H1 (cell line): Measurements from ENCODE around the gene GRIK1. TPM values are rescaled to one million over a fixed set of nuclear protein-coding genes. Genes with fewer than 3 reads are reported as not detected.

Experiments
- CTCF ChIA-PET: fragments of 300-600 bp; sonication (Branson Sonifier 250); formaldehyde crosslinking; loops from one replicate; lab custom pipeline; 2021; ENCODE audit not compliant: partially characterized antibody; lab: Charles Lee
- POLR2A ChIA-PET: fragments of 300-600 bp; sonication (Branson Sonifier 250); formaldehyde crosslinking; loops from one replicate; lab custom pipeline; 2021; ENCODE audit warnings: inconsistent platforms; ENCODE audit not compliant: partially characterized antibody; lab: Charles Lee
- DNase-seq, 2 experiments: peaks; one replicate each; pipeline versions ENCODE4 v3.0.0 to v3.0.0-alpha.2; 2010 to 2022; ENCODE audit warnings: low spot score in 2 of 2, low read depth in 1 of 2, mixed read lengths in 1 of 2
- FAIRE-seq: peaks from 2 replicates; lab custom pipeline; 2011; peaks lifted over from hg19 to GRCh38; lab: Jason Lieb, UNC
- H2AFZ ChIP-seq: 2 replicates; pipeline ENCODE4 v1.8.1; 2012; ENCODE audit warnings: low read length, inconsistent platforms
- H2AK5ac ChIP-seq: 2 replicates; pipeline ENCODE4 v1.6.1; 2013; ENCODE audit warnings: low read depth, low read length
- H2BK120ac ChIP-seq: replicated peaks from 2 replicates; pipeline ENCODE3; 2013; ENCODE audit warnings: low read depth, low read length, inconsistent platforms
- H2BK12ac ChIP-seq: 2 replicates; pipeline ENCODE4 v1.6.1; 2013; ENCODE audit warnings: low read depth, low read length
- H2BK15ac ChIP-seq: 2 replicates; pipeline ENCODE4 v1.6.1; 2013; ENCODE audit warnings: low read length
- H2BK20ac ChIP-seq: 2 replicates; pipeline ENCODE4 v1.6.1; 2013; ENCODE audit warnings: low read length
- H2BK5ac ChIP-seq: 2 replicates; pipeline ENCODE4 v1.6.1; 2013; ENCODE audit warnings: low read depth, low read length
- H3K14ac ChIP-seq: 2 replicates; pipeline ENCODE4 v1.6.1; 2013; ENCODE audit warnings: inconsistent platforms; ENCODE audit not compliant: insufficient read length
- H3K18ac ChIP-seq: 2 replicates; pipeline ENCODE4 v1.6.1; 2013; ENCODE audit warnings: low read length; ENCODE audit errors: extremely low read depth
- H3K23ac ChIP-seq: 2 replicates; pipeline ENCODE4 v1.6.1; 2013; ENCODE audit warnings: inconsistent platforms; ENCODE audit not compliant: insufficient read length
- H3K23me2 ChIP-seq: 2 replicates; pipeline ENCODE4 v1.6.1; 2013; ENCODE audit warnings: low read depth, low read length
- H3K27ac ChIP-seq: 2 replicates; pipeline ENCODE4 v1.6.1; 2011; ENCODE audit warnings: low read depth, low read length, inconsistent platforms
- H3K27me3 ChIP-seq, 4 experiments: replicated peaks in 1 of 4; 1 replicate in 1 of 4; 2 replicates in 3 of 4; pipeline versions ENCODE4 v1.6.1 to v1.8.1; 2011 to 2013; ENCODE audit warnings: low read length in 3 of 4, mild to moderate bottlenecking in 3 of 4, inconsistent platforms in 2 of 4, mixed read lengths in 2 of 4, moderate library complexity in 1 of 4; ENCODE audit not compliant: control insufficient read depth in 3 of 4, insufficient read depth in 3 of 4; ENCODE audit errors: extremely low read depth in 1 of 4
- H3K36me3 ChIP-seq, 4 experiments: 2 replicates each; pipeline versions ENCODE4 v1.6.1 to v1.8.1; 2011 to 2013; ENCODE audit warnings: mild to moderate bottlenecking in 4 of 4, low read length in 3 of 4, moderate library complexity in 2 of 4, control low read depth in 1 of 4, inconsistent platforms in 1 of 4; ENCODE audit not compliant: insufficient read depth in 4 of 4, control insufficient read depth in 2 of 4
- H3K4ac ChIP-seq: replicated peaks from 2 replicates; pipeline ENCODE3; 2013; ENCODE audit warnings: low read length, low read depth, mixed read lengths, inconsistent platforms; ENCODE audit not compliant: insufficient read length
- H3K4me1 ChIP-seq, 4 experiments: replicated peaks in 1 of 4; 1 replicate in 1 of 4; 2 replicates in 3 of 4; pipeline versions ENCODE4 v1.6.1 to v1.8.1; 2011 to 2013; ENCODE audit warnings: low read length in 3 of 4, inconsistent platforms in 2 of 4, mixed read lengths in 1 of 4; ENCODE audit not compliant: insufficient read depth in 4 of 4, control insufficient read depth in 3 of 4
- H3K4me2 ChIP-seq, 2 experiments: 2 replicates each; pipeline versions ENCODE4 v1.6.1 to v1.8.1; 2011 to 2013; ENCODE audit warnings: low read depth in 2 of 2, low read length in 2 of 2, control low read depth in 1 of 2, inconsistent platforms in 1 of 2, mild to moderate bottlenecking in 1 of 2; ENCODE audit not compliant: insufficient read depth in 1 of 2
- H3K4me3 ChIP-seq, 4 experiments: fragments of 200-600, 300-600 bp in 1 of 4; sonication (generic), shearing (Covaris generic), sonication (Bioruptor Twin) in 1 of 4; 2 replicates each; pipeline versions ENCODE4 v1.5.1 to v1.8.1; 2011 to 2016; ENCODE audit warnings: low read length in 4 of 4, low read depth in 3 of 4, control low read depth in 2 of 4, inconsistent platforms in 2 of 4, mild to moderate bottlenecking in 2 of 4, mixed read lengths in 1 of 4, moderate library complexity in 1 of 4; ENCODE audit not compliant: insufficient read depth in 2 of 4; ENCODE audit errors: extremely low read depth in 1 of 4
- H3K56ac ChIP-seq: replicated peaks from 2 replicates; pipeline ENCODE3; 2013; ENCODE audit warnings: low read depth, mild to moderate bottlenecking, mixed read lengths, low read length, inconsistent platforms; ENCODE audit not compliant: insufficient read length
- H3K79me1 ChIP-seq: 2 replicates; pipeline ENCODE4 v1.6.1; 2013; ENCODE audit warnings: low read depth, low read length, control low read depth
- H3K79me2 ChIP-seq, 2 experiments: 2 replicates each; pipeline versions ENCODE4 v1.6.1 to v1.8.1; 2012 to 2013; ENCODE audit warnings: low read length in 2 of 2, mild to moderate bottlenecking in 2 of 2, inconsistent platforms in 1 of 2; ENCODE audit not compliant: insufficient read depth in 2 of 2, control insufficient read depth in 1 of 2
- H3K9ac ChIP-seq, 4 experiments: replicated peaks in 1 of 4; 1 replicate in 1 of 4; 2 replicates in 3 of 4; pipeline versions ENCODE4 v1.6.1 to v1.8.1; 2011 to 2013; ENCODE audit warnings: low read depth in 3 of 4, low read length in 3 of 4, control low read depth in 2 of 4, mild to moderate bottlenecking in 2 of 4, moderate library complexity in 2 of 4, inconsistent platforms in 1 of 4; ENCODE audit errors: extremely low read depth in 1 of 4
- H3K9me3 ChIP-seq, 2 experiments: 2 replicates each; pipeline versions ENCODE4 v1.6.1 to v1.8.1; 2012 to 2013; ENCODE audit warnings: mild to moderate bottlenecking in 2 of 2, moderate library complexity in 2 of 2, control low read depth in 1 of 2, inconsistent platforms in 1 of 2, low read depth in 1 of 2, low read length in 1 of 2, mixed read lengths in 1 of 2; ENCODE audit not compliant: insufficient read depth in 2 of 2
- H4K20me1 ChIP-seq, 2 experiments: replicated peaks in 1 of 2; 2 replicates each; pipeline versions ENCODE3 to v1.8.1; 2011 to 2013; ENCODE audit warnings: inconsistent platforms in 2 of 2, low read length in 2 of 2, mild to moderate bottlenecking in 1 of 2; ENCODE audit not compliant: insufficient read depth in 2 of 2, control insufficient read depth in 1 of 2
- H4K5ac ChIP-seq: 2 replicates; pipeline ENCODE4 v1.6.1; 2013; ENCODE audit warnings: low read length, low read depth, mixed read lengths, inconsistent platforms; ENCODE audit not compliant: insufficient read length
- H4K8ac ChIP-seq: 2 replicates; pipeline ENCODE4 v1.8.0; 2013; ENCODE audit warnings: mild to moderate bottlenecking, moderate library complexity, low read length, inconsistent platforms; ENCODE audit not compliant: insufficient read depth; ENCODE audit errors: extremely low read depth
- H4K91ac ChIP-seq: replicated peaks from 2 replicates; pipeline ENCODE3; 2013; ENCODE audit warnings: low read length, mixed read lengths, inconsistent platforms; ENCODE audit not compliant: insufficient read length
- ASH2L ChIP-seq: fragments of 200-600, 300-600 bp; sonication (generic); IDR thresholded peaks from one replicate; pipeline ENCODE4 v1.7.1; 2017; ENCODE audit warnings: low read length
- BACH1 ChIP-seq: IDR thresholded peaks from 2 replicates; pipeline ENCODE4 v1.6.1; 2012; ENCODE audit warnings: low read length, improper control_type of control experiment
- CHD2 ChIP-seq: IDR thresholded peaks from 2 replicates; pipeline ENCODE4 v1.6.1; 2012; ENCODE audit warnings: low read length, improper control_type of control experiment
- CREB1 ChIP-seq: IDR thresholded peaks from 2 replicates; pipeline ENCODE4 v1.6.1; 2012; ENCODE audit warnings: inconsistent platforms
- GTF2F1 ChIP-seq: IDR thresholded peaks from 2 replicates; pipeline ENCODE4 v1.6.1; 2012; ENCODE audit warnings: low read depth, low read length, improper control_type of control experiment, borderline replicate concordance
- MAFK ChIP-seq: IDR thresholded peaks from 2 replicates; pipeline ENCODE4 v1.6.1; 2012; ENCODE audit warnings: low read depth, mild to moderate bottlenecking, improper control_type of control experiment, low read length
- POU5F1 ChIP-seq: IDR thresholded peaks from 2 replicates; pipeline ENCODE4 v1.6.1; 2011; ENCODE audit warnings: low read depth, mild to moderate bottlenecking, low read length, moderate library complexity
- RFX5 ChIP-seq: IDR thresholded peaks from 2 replicates; pipeline ENCODE4 v1.6.1; 2011; ENCODE audit warnings: low read depth, low read length, improper control_type of control experiment, borderline replicate concordance
- SAP30 ChIP-seq: fragments of 300-600 bp; sonication (generic); IDR thresholded peaks from 2 replicates; pipeline ENCODE4 v1.7.1; 2012; ENCODE audit warnings: low read length, moderate library complexity, mild to moderate bottlenecking, inconsistent platforms; ENCODE audit not compliant: insufficient read depth, insufficient replicate concordance
- SIN3A ChIP-seq, 2 experiments: IDR thresholded peaks in 1 of 2; conservative IDR thresholded peaks in 1 of 2; 2 replicates each; pipeline ENCODE4 v1.6.1; 2011 to 2012; ENCODE audit warnings: low read length in 2 of 2, improper control_type of control experiment in 1 of 2, low read depth in 1 of 2, mild to moderate bottlenecking in 1 of 2
- SP1 ChIP-seq: IDR thresholded peaks from 2 replicates; pipeline ENCODE4 v1.6.1; 2011; ENCODE audit warnings: low read depth, low read length
- SRF ChIP-seq: IDR thresholded peaks from 2 replicates; pipeline ENCODE4 v1.6.1; 2011; ENCODE audit warnings: mild to moderate bottlenecking, low read depth, low read length, moderate library complexity
- TAF1 ChIP-seq: IDR thresholded peaks from 2 replicates; pipeline ENCODE4 v1.6.1; 2011; ENCODE audit warnings: mild to moderate bottlenecking, low read depth, low read length
- USF2 ChIP-seq: IDR thresholded peaks from 2 replicates; pipeline ENCODE4 v1.6.1; 2011; ENCODE audit warnings: low read length, improper control_type of control experiment
- WGBS, 2 experiments: shearing (Covaris generic) in 1 of 2; methylation state at CpG; one replicate each; pipeline versions ENCODE4 v1.1.6 to v1.1.7; 2013 to 2015; ENCODE audit warnings: low lambda C conversion rate in 2 of 2, mixed read lengths in 2 of 2, inconsistent platforms in 1 of 2, low coverage in 1 of 2, missing lambda C conversion rate in 1 of 2; ENCODE audit not compliant: insufficient replicate concordance in 2 of 2, insufficient coverage in 1 of 2, insufficient read length in 1 of 2; ENCODE audit errors: extremely low coverage in 1 of 2, missing lambda C conversion rate in 1 of 2; 5-methylcytosine and 5-hydroxymethylcytosine counted together
- polyA plus RNA-seq, 7 experiments: library from polyadenylated mRNA; depleted of rRNA in 3 of 7; stranded (reverse) in 5 of 7; unstranded in 2 of 7; fragments of >200 nt in 5 of 7; fragments of 200-250 nt in 2 of 7; gene quantifications; 1 replicate in 5 of 7; 2 replicates in 1 of 7; 4 replicates in 1 of 7; pipeline versions ENCODE4 v1.2.1 to v1.2.3, GENCODE V29; 2011 to 2013; ENCODE audit warnings: missing spikeins in 2 of 7, mixed read lengths in 2 of 7
- total RNA-seq: library from RNA; stranded (reverse); fragmentation: NEBNext Ultra II Directional; extraction: Animal tissue kit (Norgen Biotek cat#: 25700); gene quantifications from 2 replicates; pipeline ENCODE4 v1.2.1, GENCODE V29; 2021
- TF ChIP-seq, protein P1 (sequence below): IDR thresholded peaks from 2 replicates; pipeline ENCODE4 v1.6.1; 2012; ENCODE audit warnings: inconsistent platforms

The GRIK1 gene
- total and polyA plus RNA-seq, 2 of the 8 experiments (the other 6 are each of a cell fraction or from before 2014, with no cell fraction given), result 0.11 to 0.32 TPM

- no peak overlapping the region for H2BK20ac ChIP-seq
- POLR2A ChIA-PET, result no interaction called here
- H2BK15ac ChIP-seq, result no peak overlapping the region
- no peak overlapping the region for H3K4me2 ChIP-seq
- H2BK120ac ChIP-seq, result no peak overlapping the region
- no peak overlapping the region for H2BK5ac ChIP-seq
- H3K79me2 ChIP-seq, result no peaks in the 10 kb centered on the region
- no peak overlapping the region for H4K91ac ChIP-seq
- no peaks in the 10 kb centered on the region for H4K20me1 ChIP-seq
- H3K4me3 ChIP-seq, result no peak overlapping the region
- no peak overlapping the region for H3K56ac ChIP-seq
- CTCF ChIA-PET, result no interaction called here
- DNase-seq, result no peak
- H4K8ac ChIP-seq, result no peak overlapping the region
- H3K23ac ChIP-seq, result no peak overlapping the region
- no peak overlapping the region for H2BK12ac ChIP-seq
- H3K9me3 ChIP-seq, result no peaks in the 10 kb centered on the region
- H3K36me3 ChIP-seq, result no peaks in the 10 kb centered on the region
- H3K9ac ChIP-seq, result no peak overlapping the region
- H3K4ac ChIP-seq, result no peak overlapping the region
- no peaks in the 10 kb centered on the region for H3K23me2 ChIP-seq
- no peaks in the 10 kb centered on the region for H3K27me3 ChIP-seq
- no peak for FAIRE-seq
- no peak overlapping the region; the same call in 1 of the 2 replicates for H2AFZ ChIP-seq
- no peak overlapping the region for H4K5ac ChIP-seq
- H3K27ac ChIP-seq, result no peak overlapping the region
- H3K4me1 ChIP-seq, result no peaks in the 10 kb centered on the region
- H2AK5ac ChIP-seq, result no peak overlapping the region
- no peak overlapping the region for H3K14ac ChIP-seq
- H3K79me1 ChIP-seq, result no peaks in the 10 kb centered on the region
- no peak overlapping the region for H3K18ac ChIP-seq
- 88% methylated on average over 5 of the region's 5 CpGs; no CpG with 5 or more reads in 1 of the 2 experiments for WGBS, 2 experiments
- no peak for TF ChIP-seq BACH1
- no peak for TF ChIP-seq CREB1
- TF ChIP-seq TAF1, result no peak
- no peak for TF ChIP-seq USF2
- no peak for TF ChIP-seq SAP30
- TF ChIP-seq MAFK, result no peak
- no peak for TF ChIP-seq SRF
- no peak for TF ChIP-seq RFX5
- TF ChIP-seq SP1, result no peak
- TF ChIP-seq POU5F1, result no peak
- TF ChIP-seq CHD2, result no peak
- no peak for TF ChIP-seq SIN3A (conservative IDR thresholded peaks at IDR 0.05 in 1 of 2, IDR thresholded peaks at IDR 0.05 in 1 of 2; ENCODE audit: low read depth in 1 of 2, low read length in 2 of 2)
- no peak for TF ChIP-seq ASH2L
- TF ChIP-seq GTF2F1, result no peak
- TF ChIP-seq, protein P1, sequence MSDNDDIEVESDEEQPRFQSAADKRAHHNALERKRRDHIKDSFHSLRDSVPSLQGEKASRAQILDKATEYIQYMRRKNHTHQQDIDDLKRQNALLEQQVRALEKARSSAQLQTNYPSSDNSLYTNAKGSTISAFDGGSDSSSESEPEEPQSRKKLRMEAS, result no peak
Observed at GRCh38 chr21:29647353-29647781, 292.4 kb downstream of the GRIK1 start.
